Omental fat pad (tissue), 4 donors: ENCODE data around the gene KMO. TPM values are rescaled to one million over a fixed set of nuclear protein-coding genes. Genes with fewer than 3 reads are reported as not detected.
A peak's percentile ranks its signal among the peaks of the same experiment; 100 is the strongest.

ENCODE experiments used
- ATAC-seq: fragments of 150-250 bp; one replicate; pipeline ENCODE4 v1.9.1; 2016; ENCODE audit warnings: mild to moderate bottlenecking, moderate library complexity; ENCODE audit not compliant: low FRiP score
- DNase-seq: peaks from one replicate; pipeline ENCODE4 v3.0.0-alpha.2; 2019; ENCODE audit warnings: low spot score
- total RNA-seq, 4 donors: library from RNA; depleted of rRNA; stranded (reverse); fragments of >200 nt; gene quantifications; one replicate each; pipeline ENCODE4 v1.1.0, GENCODE V29; 2016
- TF ChIP-seq, protein P1 (sequence below), 3 donors: fragments of 450-650 bp; IDR thresholded peaks; one replicate each; pipeline ENCODE4 v1.5.1; 2016 to 2017; ENCODE audit warnings: antibody characterized with exemption in 3 of 3, mild to moderate bottlenecking in 3 of 3, moderate library complexity in 2 of 3

The KMO gene
- total RNA-seq, 4 donors from 2014 or later = 1.3 to 4.4 (median 2.5) TPM

DNA sequence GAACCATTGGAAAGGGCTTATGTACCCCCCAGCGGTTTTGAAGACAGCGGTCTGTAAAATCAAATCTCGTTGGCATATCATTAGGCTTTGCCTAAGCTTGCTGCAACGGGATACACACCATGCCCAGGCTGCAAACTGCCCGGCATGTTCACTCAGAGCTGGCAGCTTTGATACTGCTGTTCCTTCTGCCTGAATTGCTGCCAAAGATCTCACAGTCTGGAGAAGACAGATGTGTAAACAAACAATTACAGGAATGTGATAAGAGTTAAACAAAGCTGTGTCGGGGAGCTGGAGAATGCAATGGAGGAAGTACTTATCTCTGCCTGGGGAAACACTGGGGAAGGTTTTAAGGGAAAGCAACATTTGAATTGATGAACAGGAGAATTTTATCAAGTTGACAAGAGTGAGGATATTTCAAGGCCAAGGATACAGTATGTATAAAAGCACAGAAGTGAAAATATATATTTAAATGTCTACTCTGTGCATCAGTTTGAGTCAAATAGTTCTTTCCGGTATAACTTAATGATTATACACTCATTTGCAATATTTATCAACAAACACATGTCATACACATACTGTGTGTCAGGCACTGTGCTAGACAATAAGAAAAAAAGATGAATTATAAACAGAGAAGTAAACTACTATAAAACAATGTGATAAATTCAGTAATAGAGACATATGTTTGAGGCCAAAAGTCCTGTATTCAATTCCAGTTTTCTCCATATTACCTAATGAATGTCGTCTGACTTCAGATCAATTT, 78.1 kb downstream of the KMO start:
- TF ChIP-seq, protein P1, sequence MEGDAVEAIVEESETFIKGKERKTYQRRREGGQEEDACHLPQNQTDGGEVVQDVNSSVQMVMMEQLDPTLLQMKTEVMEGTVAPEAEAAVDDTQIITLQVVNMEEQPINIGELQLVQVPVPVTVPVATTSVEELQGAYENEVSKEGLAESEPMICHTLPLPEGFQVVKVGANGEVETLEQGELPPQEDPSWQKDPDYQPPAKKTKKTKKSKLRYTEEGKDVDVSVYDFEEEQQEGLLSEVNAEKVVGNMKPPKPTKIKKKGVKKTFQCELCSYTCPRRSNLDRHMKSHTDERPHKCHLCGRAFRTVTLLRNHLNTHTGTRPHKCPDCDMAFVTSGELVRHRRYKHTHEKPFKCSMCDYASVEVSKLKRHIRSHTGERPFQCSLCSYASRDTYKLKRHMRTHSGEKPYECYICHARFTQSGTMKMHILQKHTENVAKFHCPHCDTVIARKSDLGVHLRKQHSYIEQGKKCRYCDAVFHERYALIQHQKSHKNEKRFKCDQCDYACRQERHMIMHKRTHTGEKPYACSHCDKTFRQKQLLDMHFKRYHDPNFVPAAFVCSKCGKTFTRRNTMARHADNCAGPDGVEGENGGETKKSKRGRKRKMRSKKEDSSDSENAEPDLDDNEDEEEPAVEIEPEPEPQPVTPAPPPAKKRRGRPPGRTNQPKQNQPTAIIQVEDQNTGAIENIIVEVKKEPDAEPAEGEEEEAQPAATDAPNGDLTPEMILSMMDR (IDR thresholded peaks at IDR 0.05) = no peak
- ATAC-seq = no peak
- no peak for DNase-seq

DNA sequence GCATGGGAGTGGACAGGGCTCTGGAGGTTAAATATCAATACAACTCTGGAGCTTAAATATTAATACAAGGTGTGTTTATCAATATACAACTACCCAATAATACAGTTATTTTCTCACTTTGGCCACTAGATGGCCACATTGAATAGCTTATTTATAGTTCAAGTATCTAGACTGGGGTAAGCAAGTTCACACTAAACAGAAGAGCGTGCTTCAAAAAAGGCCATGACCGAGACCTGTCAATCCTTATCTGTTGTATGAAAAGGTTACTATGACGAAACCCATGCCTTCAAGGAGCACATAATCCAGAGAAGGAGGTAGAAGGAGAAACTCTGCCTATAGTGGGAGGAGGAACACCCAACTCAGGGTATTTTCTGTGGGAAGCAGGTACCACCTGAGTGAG, 78.9 kb downstream of the KMO start:
- peak; percentile 62 for ATAC-seq
- DNase-seq = no peak
- TF ChIP-seq, protein P1 (IDR thresholded peaks at IDR 0.05) = peak in 2 of 3 donors; percentile 33 to 34

DNA sequence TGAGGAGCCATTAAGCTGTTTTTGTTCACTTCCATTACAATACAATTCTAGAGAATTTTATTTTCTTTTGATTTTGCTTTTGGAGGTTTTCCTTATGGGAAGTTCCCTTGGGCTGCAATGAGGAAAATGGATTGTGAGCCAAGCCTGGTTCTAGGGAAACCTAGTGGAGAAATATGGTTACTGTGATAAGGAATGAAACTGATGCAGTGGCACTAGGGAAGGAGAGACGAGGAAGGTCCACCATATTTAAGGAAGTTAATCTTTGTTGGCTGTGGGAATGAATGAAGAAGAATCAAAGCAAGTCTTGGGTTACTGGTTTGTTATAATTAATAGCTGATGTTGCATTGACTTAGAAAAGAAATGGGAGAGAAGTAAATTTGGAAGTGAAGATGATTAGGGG, 79.6 kb downstream of the KMO start:
- TF ChIP-seq, protein P1 (IDR thresholded peaks at IDR 0.05) = no peak
- no peak for DNase-seq
- no peak for ATAC-seq

DNA sequence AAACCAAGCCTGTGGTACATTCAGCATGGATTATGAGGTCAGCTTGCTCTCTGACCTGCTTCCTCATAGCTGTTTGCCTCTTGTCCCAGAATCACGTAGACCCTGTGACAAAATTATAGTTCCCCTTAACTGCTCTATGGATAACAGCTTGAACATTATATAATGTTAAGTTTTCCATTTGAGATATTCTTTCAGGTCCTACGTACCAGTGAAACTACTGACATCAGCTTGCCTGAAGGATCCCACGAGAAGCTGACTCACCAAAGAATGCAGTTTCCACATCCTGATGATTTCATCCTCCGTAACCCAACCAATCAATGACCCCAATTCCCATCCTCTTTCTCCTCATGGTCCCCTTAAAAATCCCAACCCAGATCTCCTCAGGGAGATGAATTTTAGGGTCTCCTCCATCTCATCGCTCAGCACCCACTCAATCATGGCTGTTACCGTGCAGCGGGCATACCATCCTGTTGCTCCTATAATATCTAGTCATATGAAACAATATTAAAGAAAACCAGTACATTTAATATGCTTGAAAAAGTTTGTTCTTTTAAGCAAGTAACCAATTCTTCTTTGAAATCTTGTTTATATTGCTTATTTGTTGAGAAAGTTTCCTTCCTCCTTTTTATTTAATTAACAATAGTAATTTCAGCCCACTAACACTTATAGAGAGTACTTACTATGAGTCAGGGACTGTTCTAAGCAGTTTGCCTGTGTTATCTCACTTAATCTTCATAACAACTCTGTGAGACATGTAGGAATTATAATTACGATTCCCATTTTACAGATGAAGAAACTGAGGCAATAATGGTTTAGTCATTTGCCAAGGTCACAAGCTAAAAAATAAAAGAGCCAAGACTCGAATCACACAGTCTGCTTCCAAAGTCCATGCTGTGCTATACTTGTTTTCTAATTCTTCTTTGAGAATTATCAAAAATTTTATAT, 80.6 kb downstream of the KMO start:
- no peak for DNase-seq
- peak; percentile 55 for ATAC-seq

DNA sequence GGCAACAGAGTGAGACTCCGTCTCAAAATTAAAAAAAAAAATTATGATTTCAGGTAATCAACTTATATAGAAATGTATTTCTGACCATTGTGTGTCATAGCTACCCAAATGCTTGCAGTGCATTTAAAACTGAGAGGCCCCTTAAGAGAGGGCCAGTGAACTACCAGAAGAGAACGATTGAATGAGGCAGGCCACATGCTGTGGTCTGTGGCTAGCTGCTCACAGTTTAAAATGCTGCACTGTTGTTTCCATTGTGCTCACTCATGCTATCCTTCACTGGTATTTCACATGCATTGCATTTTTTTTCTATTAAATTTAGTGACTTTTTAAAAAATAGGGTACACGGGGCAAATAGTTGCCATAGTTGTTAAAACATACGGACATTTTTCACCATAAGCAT, 82.0 kb downstream of the KMO start:
- DNase-seq = no peak
- ATAC-seq = no peak
- TF ChIP-seq, protein P1 (IDR thresholded peaks at IDR 0.05) = no peak

More for the DNA sequence above, 80.6 kb downstream of the KMO start:
- TF ChIP-seq, protein P1 (IDR thresholded peaks at IDR 0.05) = no peak

DNA sequence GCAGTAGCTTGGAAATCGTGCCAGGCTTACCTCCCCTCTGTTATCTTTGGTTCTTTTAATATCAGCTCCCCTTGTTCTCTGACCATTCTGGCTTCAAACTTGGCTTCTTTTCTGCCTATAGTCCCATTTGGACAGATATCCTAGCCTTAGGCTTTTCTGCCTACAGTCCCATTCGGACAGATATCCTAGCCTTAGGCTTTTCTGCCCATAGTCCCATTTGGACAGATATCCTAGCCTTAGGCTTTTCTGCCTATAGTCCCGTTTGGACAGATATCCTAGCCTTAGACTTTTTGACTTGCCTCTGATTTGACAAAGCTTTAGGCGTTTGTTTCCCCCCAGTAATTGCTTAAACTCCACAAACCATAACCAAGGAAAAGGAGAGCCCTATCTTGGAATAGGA, 82.4 kb downstream of the KMO start:
- TF ChIP-seq, protein P1 (IDR thresholded peaks at IDR 0.05) = no peak
- DNase-seq (no peak), ATAC-seq (no peak)
